SK-N-MC (cell line): ENCODE data around the gene STK17B.

Experiments used
- EZH2 ChIP-seq: fragments of 200-600 bp; sonication (generic); IDR thresholded peaks from one replicate; pipeline ENCODE4 v1.6.1; 2017; ENCODE audit warnings: antibody characterized with exemption
- POLR2AphosphoS5 ChIP-seq: IDR thresholded peaks from 2 replicates; pipeline ENCODE4 v1.6.1; 2012; ENCODE audit warnings: mild to moderate bottlenecking, low read depth, low read length, borderline replicate concordance

GRCh38 chr2:196217116-196217515, 45.7 kb upstream of the STK17B start:
- TF ChIP-seq POLR2AphosphoS5 (no peak), EZH2 (no peak)
